Testis (tissue), 3 donors: ENCODE results near the gene LIN7B. TPM values are rescaled to one million over a fixed set of nuclear protein-coding genes. Genes with fewer than 3 reads are reported as not detected.
A peak's percentile ranks its signal among the peaks of the same experiment; 100 is the strongest.

ENCODE experiments used
- DNase-seq: peaks from one replicate; pipeline ENCODE4 v3.0.0-alpha.2; 2019
- H3K27ac ChIP-seq, 2 donors: fragments of 200-600 bp; sonication (generic); one replicate each; pipeline ENCODE4 v1.5.1; 2019
- H3K27me3 ChIP-seq: fragments of 200-600 bp; sonication (generic); one replicate; pipeline ENCODE4 v1.5.1; 2019
- H3K36me3 ChIP-seq: fragments of 200-600 bp; sonication (generic); one replicate; pipeline ENCODE4 v1.5.1; 2017; ENCODE audit warnings: low read depth; ENCODE audit errors: missing control alignments
- H3K4me1 ChIP-seq: fragments of 200-600 bp; sonication (generic); one replicate; pipeline ENCODE4 v1.5.1; 2019
- H3K4me3 ChIP-seq, 2 donors: fragments of 200-600 bp; sonication (generic); one replicate each; pipeline ENCODE4 v1.5.1; 2017 to 2019
- H3K9me3 ChIP-seq: fragments of 200-600 bp; sonication (generic); one replicate; pipeline ENCODE4 v1.5.1; 2017
- POLR2A ChIP-seq: fragments of 450-650 bp; IDR thresholded peaks from one replicate; pipeline ENCODE4 v1.6.1; 2017; ENCODE audit warnings: antibody characterized with exemption, mild to moderate bottlenecking, moderate library complexity
- WGBS, 2 donors: methylation state at CpG; one replicate each; pipeline ENCODE4 v1.1.5; 2018; 5-methylcytosine and 5-hydroxymethylcytosine counted together
- intact Hi-C: fragments of 100-400 bp; cut with DNase I; formaldehyde crosslinking; loops from one replicate; pipeline ENCODE4 v1.15.1; 2023; ENCODE audit warnings: low total_unique reads
- polyA plus RNA-seq: library from polyadenylated mRNA; stranded (reverse); fragments of 350-450 nt; fragmentation: Illumina TruSeq; extraction: RNeasy Lipid Tissue Mini Kit (QIAGEN cat#74804); gene quantifications from one replicate; pipeline ENCODE4 v1.2.3, GENCODE V29; 2014; ENCODE audit warnings: low read depth, low replicate concordance; ENCODE audit not compliant: insufficient read depth
- total RNA-seq, 2 donors: library from RNA; depleted of rRNA; stranded (reverse); fragments of >200 nt; gene quantifications; one replicate each; pipeline ENCODE4 v1.2.3, GENCODE V29; 2016
- TF ChIP-seq, protein P1 (sequence below), 3 experiments: fragments of 450-650 bp in 2 of 3; fragments of 200-600 bp in 1 of 3; sonication (generic) in 1 of 3; IDR thresholded peaks; one replicate each; pipeline ENCODE4 v1.5.1; 2016 to 2019; ENCODE audit warnings: antibody characterized with exemption in 3 of 3, mild to moderate bottlenecking in 2 of 3, moderate library complexity in 1 of 3

LIN7B gene
- total and polyA plus RNA-seq, 3 donors from 2014 or later: 22.4 to 66.2 (median 57.6) TPM

DNA sequence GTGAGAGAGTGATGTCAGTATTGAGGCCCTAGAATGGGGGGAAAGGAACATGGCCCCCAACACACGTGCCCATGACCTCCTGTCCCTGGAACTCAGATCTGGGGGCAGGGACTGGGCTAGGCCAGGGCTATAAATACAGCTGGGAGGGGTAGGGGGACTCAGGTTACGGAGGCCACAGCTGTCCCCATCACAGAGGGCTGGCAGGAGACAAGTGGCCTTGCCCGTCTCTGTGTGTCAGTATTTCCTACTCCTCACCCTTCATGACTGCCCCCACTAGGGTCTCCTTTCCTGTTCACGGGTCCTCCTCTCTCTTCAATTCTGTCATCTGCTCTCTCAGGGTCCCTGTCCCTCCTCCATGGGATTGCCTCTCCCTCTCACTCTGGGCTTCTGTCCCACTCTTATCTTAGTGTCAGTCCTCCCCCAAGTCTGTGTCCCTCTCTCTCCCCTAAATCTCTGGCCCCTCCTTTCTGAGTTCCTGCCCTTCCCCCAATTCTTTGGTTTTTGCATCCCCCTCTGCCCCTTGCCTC, 41.7 kb downstream of the LIN7B start:
- peaks cover 20% of the 10 kb centered on the region for H3K4me1 ChIP-seq
- no peak for DNase-seq
- TF ChIP-seq, protein P1, sequence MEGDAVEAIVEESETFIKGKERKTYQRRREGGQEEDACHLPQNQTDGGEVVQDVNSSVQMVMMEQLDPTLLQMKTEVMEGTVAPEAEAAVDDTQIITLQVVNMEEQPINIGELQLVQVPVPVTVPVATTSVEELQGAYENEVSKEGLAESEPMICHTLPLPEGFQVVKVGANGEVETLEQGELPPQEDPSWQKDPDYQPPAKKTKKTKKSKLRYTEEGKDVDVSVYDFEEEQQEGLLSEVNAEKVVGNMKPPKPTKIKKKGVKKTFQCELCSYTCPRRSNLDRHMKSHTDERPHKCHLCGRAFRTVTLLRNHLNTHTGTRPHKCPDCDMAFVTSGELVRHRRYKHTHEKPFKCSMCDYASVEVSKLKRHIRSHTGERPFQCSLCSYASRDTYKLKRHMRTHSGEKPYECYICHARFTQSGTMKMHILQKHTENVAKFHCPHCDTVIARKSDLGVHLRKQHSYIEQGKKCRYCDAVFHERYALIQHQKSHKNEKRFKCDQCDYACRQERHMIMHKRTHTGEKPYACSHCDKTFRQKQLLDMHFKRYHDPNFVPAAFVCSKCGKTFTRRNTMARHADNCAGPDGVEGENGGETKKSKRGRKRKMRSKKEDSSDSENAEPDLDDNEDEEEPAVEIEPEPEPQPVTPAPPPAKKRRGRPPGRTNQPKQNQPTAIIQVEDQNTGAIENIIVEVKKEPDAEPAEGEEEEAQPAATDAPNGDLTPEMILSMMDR (IDR thresholded peaks at IDR 0.05): no peak
- no peak for TF ChIP-seq POLR2A
- H3K36me3 ChIP-seq: no peaks in the 10 kb centered on the region
- intact Hi-C loops: no loop called here
- H3K9me3 ChIP-seq: no peaks in the 10 kb centered on the region
- no peak overlapping the region for H3K4me3 ChIP-seq
- H3K27me3 ChIP-seq: no peaks in the 10 kb centered on the region
- H3K27ac ChIP-seq: peak overlapping the region; percentile 50 to 52
- WGBS, 2 donors: 41 to 57% methylated on average over 4 of the region's 4 CpGs

DNA sequence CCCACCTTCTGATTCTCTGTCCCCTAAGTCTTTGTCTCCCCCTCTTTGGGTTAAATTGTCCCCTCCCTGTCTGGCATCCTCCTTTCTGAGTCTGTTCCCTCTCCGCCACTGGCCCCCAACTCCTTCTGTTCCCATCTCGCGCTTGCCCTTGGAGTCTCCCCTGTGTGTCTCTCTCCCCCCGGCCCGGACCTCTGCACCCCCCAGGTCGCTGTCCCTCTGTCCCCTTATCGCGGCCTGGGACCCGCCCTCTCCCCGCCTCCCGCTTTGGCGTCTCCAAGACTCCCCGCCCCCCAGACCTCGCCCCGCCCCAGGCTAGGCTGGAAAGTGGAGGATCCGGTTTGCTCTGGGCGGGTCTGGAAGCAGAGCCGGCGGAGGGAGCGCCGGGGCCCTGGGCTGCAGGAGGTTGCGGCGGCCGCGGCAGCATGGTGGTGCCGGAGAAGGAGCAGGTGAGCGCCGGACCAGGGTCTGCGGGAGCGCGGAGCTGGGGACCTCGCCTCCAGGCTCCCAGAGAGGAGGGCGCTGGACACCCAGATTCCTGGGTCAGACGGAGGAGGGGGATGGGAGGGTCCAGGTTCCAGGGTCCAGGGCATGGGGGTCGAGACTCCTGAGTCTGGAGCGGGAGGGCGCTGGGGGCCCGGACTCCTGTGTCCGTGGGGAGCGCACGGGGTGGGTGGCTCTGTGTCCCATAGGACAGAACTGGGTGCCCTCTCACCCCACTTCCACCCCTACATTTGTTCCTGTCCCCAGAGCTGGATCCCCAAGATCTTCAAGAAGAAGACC, 43.5 kb downstream of the LIN7B start, which contains the start of gene TRPM4:
Gene TRPM4 (plus strand): TSS at position 348 of the 780 bp plus-strand sequence. CDS start 75 bp downstream, at position 423.
- TF ChIP-seq, protein P1 (IDR thresholded peaks at IDR 0.05): no peak
- TF ChIP-seq POLR2A: peak; percentile 33
- Histone ChIP-seq H3K27me3 (no peaks in the 10 kb centered on the region), H3K9me3 (no peaks in the 10 kb centered on the region), H3K27ac (peak within 1 kb of the TSS; percentile 70 to 85), H3K36me3 (no peaks in the 10 kb centered on the region), H3K4me3 (peak within 1 kb of the TSS; percentile 73 to 76), H3K4me1 (peaks cover 15% of the 10 kb centered on the region)
- 1 to 4% methylated on average over 13 to 38 of the region's 41 CpGs for WGBS, 2 donors
- intact Hi-C loops: no loop called here
- peak; percentile 94 for DNase-seq

DNA sequence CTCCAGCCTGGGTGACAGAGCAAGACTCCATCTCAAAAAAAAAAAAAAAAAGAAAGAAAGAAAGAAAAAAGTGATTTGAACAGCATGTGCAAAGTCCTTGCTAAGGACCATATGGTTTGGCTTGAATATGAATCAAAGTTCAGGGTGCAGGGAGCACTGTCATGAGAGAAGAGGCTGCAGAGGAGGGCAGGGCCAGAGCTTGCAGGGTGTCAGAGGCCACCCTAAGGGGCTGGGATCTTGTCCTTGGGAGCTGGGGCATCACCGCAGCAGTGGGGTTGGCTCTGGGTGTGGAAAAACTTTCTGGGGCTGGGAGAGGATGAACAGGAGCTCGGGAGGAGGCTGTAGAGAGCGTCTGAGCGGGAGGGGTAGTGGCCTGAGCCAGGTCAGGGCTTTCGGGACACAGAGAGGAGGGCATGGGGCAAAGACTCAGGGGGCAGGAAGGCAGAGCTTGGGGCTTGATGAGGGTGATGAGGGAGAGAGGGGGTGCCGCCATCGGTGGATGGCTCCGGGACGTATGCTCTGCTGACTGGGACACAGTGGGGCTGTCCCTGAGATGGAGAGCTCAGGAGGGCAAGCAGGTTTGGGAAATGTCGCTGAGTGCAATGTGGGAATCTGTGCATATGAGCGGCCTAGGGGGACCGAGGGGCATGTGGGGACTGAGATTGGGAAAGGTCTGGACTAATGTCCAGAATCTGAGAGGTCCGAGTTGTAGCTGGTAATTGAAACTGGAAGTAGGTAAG, 46.5 kb downstream of the LIN7B start:
- no peak overlapping the region for H3K4me3 ChIP-seq
- 89 to 95% methylated on average over 13 of the region's 13 CpGs for WGBS, 2 donors
- intact Hi-C loops: no loop called here
- TF ChIP-seq, protein P1 (IDR thresholded peaks at IDR 0.05): no peak
- no peak for TF ChIP-seq POLR2A
- no peak for DNase-seq
- H3K9me3 ChIP-seq: no peaks in the 10 kb centered on the region
- H3K27me3 ChIP-seq: no peaks in the 10 kb centered on the region
- H3K36me3 ChIP-seq: no peaks in the 10 kb centered on the region
- H3K4me1 ChIP-seq: peaks cover 11% of the 10 kb centered on the region
- no peak overlapping the region for H3K27ac ChIP-seq

DNA sequence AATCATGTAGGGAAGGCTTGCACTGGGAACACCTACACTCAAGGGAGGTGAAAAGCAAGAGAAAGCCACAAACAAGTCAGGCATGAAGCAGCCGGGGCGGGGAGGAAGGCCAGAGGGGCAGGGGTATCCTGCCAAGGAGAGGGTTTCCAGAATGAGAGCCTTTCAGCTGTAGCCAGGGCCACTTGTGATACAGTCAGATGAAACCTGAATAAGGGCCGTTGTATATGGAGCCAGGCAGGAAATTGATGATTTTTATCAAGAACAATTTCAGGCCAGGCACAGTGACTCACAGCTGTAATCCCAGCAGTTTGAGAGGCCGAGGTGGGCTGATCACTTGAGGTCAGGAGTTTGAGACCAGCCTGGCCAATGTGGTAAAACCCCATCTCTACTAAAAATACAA, 47.8 kb downstream of the LIN7B start:
- Histone ChIP-seq H3K27ac (no peak overlapping the region), H3K4me3 (no peak overlapping the region), H3K36me3 (no peaks in the 10 kb centered on the region), H3K4me1 (peaks cover 8% of the 10 kb centered on the region), H3K27me3 (no peaks in the 10 kb centered on the region), H3K9me3 (no peaks in the 10 kb centered on the region)
- no peak for DNase-seq
- intact Hi-C loops: no loop called here
- TF ChIP-seq, protein P1 (IDR thresholded peaks at IDR 0.05): no peak
- no peak for TF ChIP-seq POLR2A
- 62 to 78% methylated on average over 4 of the region's 4 CpGs for WGBS, 2 donors
